Astrocyte of the spinal cord (primary cell): Measurements from ENCODE around the gene C11orf91.
"Not testable (repeated sequence)": the region's sequence is repeated elsewhere in the genome, so short reads cannot be mapped to it uniquely, and the experiment has no call there.

Experiments used
- DNase-seq: peaks from one replicate; pipeline ENCODE4 v3.0.0; 2011; ENCODE audit warnings: low read depth, low spot score
- H3K4me3 ChIP-seq: 2 replicates; pipeline ENCODE4 v1.5.1; 2011; ENCODE audit warnings: low read depth, mild to moderate bottlenecking, low read length, moderate library complexity
- CTCF ChIP-seq: IDR thresholded peaks from 2 replicates; pipeline ENCODE4 v1.5.1; 2012; ENCODE audit warnings: low read depth, mild to moderate bottlenecking, low read length, inconsistent platforms
- in situ Hi-C: cut with HindIII; loops from 2 replicates; pipeline ENCODE4 v1.10.0; 2017; ENCODE audit warnings: low sequenced_read_pairs

Gene C11orf91

GRCh38 chr11:33713151-33713855 lies 12.7 kb upstream of the C11orf91 start:
- TF ChIP-seq CTCF, result no peak
- in situ Hi-C loops, result no loop called here

GRCh38 chr11:33712436-33712835 lies 11.8 kb upstream of the C11orf91 start:
- no peak for TF ChIP-seq CTCF
- DNase-seq, result no peak
- H3K4me3 ChIP-seq, result no peak overlapping the region
- in situ Hi-C loops, result no loop called here

More at GRCh38 chr11:33713151-33713855, 12.7 kb upstream of the C11orf91 start:
- no peak overlapping the region for H3K4me3 ChIP-seq
- DNase-seq, result no peak

GRCh38 chr11:33709466-33709865 lies 8.8 kb upstream of the C11orf91 start:
- TF ChIP-seq CTCF, result no peak
- in situ Hi-C loops, result no loop called here
- no peak overlapping the region for H3K4me3 ChIP-seq
- no peak for DNase-seq

GRCh38 chr11:33708985-33709384 lies 8.4 kb upstream of the C11orf91 start:
- in situ Hi-C loops, result no loop called here
- no peak overlapping the region for H3K4me3 ChIP-seq
- no peak for TF ChIP-seq CTCF
- DNase-seq, result no peak

GRCh38 chr11:33707831-33708230 lies 7.2 kb upstream of the C11orf91 start:
- DNase-seq, in situ Hi-C loops, H3K4me3 ChIP-seq: not testable (repeated sequence)

- in situ Hi-C loops, result no loop called here
- H3K4me3 ChIP-seq, result no peak overlapping the region
- no peak for DNase-seq
- TF ChIP-seq CTCF, result no peak
Observed at GRCh38 chr11:33706966-33707365, 6.3 kb upstream of the C11orf91 start.

GRCh38 chr11:33706546-33706945 lies 5.9 kb upstream of the C11orf91 start:
- DNase-seq, result no peak
- TF ChIP-seq CTCF, result no peak
- no peak overlapping the region for H3K4me3 ChIP-seq
- in situ Hi-C loops, result no loop called here
